Neural cell (in vitro differentiated cells): Measurements from ENCODE around the gene PARP3. TPM values are rescaled to one million over a fixed set of nuclear protein-coding genes. Genes with fewer than 3 reads are reported as not detected.

Experiments used
- H2AFZ ChIP-seq: fragments of 200-600, 300-800 bp; sonication (generic), shearing (Covaris generic); 2 replicates; pipeline ENCODE4 v1.6.0; 2014; ENCODE audit warnings: low read depth, mild to moderate bottlenecking, antibody characterized with exemption, low read length, moderate library complexity
- H3F3A ChIP-seq: fragments of 200-600 bp; shearing (Covaris generic); 2 replicates; pipeline ENCODE4 v1.6.1; 2016; ENCODE audit warnings: mild to moderate bottlenecking, moderate library complexity, mixed read lengths, antibody characterized with exemption, low read length; ENCODE audit not compliant: insufficient read depth, poor library complexity, severe bottlenecking
- H3K27ac ChIP-seq: fragments of 200-600, 300-800 bp; sonication (generic), shearing (Covaris generic); 2 replicates; pipeline ENCODE4 v1.5.1; 2014; ENCODE audit warnings: mild to moderate bottlenecking, low read length, moderate library complexity
- H3K27me3 ChIP-seq: fragments of 300-800, 200-600 bp; sonication (generic), shearing (Covaris generic); 2 replicates; pipeline ENCODE4 v1.6.0; 2014; ENCODE audit warnings: mild to moderate bottlenecking, low read depth, low read length, moderate library complexity; ENCODE audit not compliant: insufficient read depth
- H3K36me3 ChIP-seq: fragments of 300-800, 200-600 bp; sonication (generic), shearing (Covaris generic); 2 replicates; pipeline ENCODE4 v1.5.1; 2014; ENCODE audit warnings: mild to moderate bottlenecking, antibody characterized with exemption, low read length, moderate library complexity; ENCODE audit not compliant: insufficient read depth
- H3K4me2 ChIP-seq: fragments of 300-800, 200-600 bp; sonication (generic), shearing (Covaris generic); 2 replicates; pipeline ENCODE4 v1.6.0; 2014; ENCODE audit warnings: mild to moderate bottlenecking, low read length
- H3K4me3 ChIP-seq: fragments of 300-800, 200-600 bp; sonication (generic), shearing (Covaris generic); 2 replicates; pipeline ENCODE4 v1.5.1; 2014; ENCODE audit warnings: mild to moderate bottlenecking, low read length, moderate library complexity
- H3K79me2 ChIP-seq: fragments of 200-600 bp; shearing (Covaris generic); replicated peaks from 2 replicates; pipeline ENCODE4 v1.6.0; 2014; ENCODE audit warnings: mild to moderate bottlenecking, low read length, moderate library complexity; ENCODE audit not compliant: insufficient read depth
- H3K9ac ChIP-seq: fragments of 300-800, 200-600 bp; sonication (generic), shearing (Covaris generic); 2 replicates; pipeline ENCODE4 v1.6.1; 2016; ENCODE audit warnings: mild to moderate bottlenecking, low read length, mixed read lengths
- H3K9me2 ChIP-seq: fragments of 200-600 bp; shearing (Covaris generic); 2 replicates; pipeline ENCODE4 v1.6.1; 2016; ENCODE audit warnings: mild to moderate bottlenecking, low read length, mixed read lengths; ENCODE audit not compliant: insufficient read depth
- H3K9me3 ChIP-seq: fragments of 200-600, 300-800 bp; sonication (generic), shearing (Covaris generic); 2 replicates; pipeline ENCODE4 v1.6.1; 2016; ENCODE audit warnings: mild to moderate bottlenecking, mixed run types, low read length, moderate library complexity, mixed read lengths
- H4K20me1 ChIP-seq: fragments of 200-600 bp; shearing (Covaris generic); 2 replicates; pipeline ENCODE4 v1.6.1; 2016; ENCODE audit warnings: mild to moderate bottlenecking, mixed run types; ENCODE audit not compliant: insufficient read depth
- EP300 ChIP-seq: fragments of 450-650 bp; conservative IDR thresholded peaks from 2 replicates; pipeline ENCODE4 v1.6.1; 2014; ENCODE audit warnings: antibody characterized with exemption, mild to moderate bottlenecking, moderate library complexity; ENCODE audit not compliant: poor library complexity, severe bottlenecking
- EZH2 ChIP-seq: fragments of 200-600, 300-800 bp; shearing (Covaris generic), sonication (generic); IDR thresholded peaks from 2 replicates; pipeline ENCODE4 v1.6.1; 2014; ENCODE audit warnings: antibody characterized with exemption, low read length, borderline replicate concordance, mild to moderate bottlenecking; ENCODE audit not compliant: insufficient read depth, poor library complexity, severe bottlenecking
- MXI1 ChIP-seq: fragments of 450-650 bp; conservative IDR thresholded peaks from 2 replicates; pipeline ENCODE4 v1.6.1; 2014; ENCODE audit warnings: antibody characterized with exemption, mild to moderate bottlenecking; ENCODE audit not compliant: poor library complexity, severe bottlenecking
- POLR2AphosphoS5 ChIP-seq: IDR thresholded peaks from 2 replicates; pipeline ENCODE4 v1.6.1; 2012
- RAD21 ChIP-seq: fragments of 450-650 bp; conservative IDR thresholded peaks from 2 replicates; pipeline ENCODE4 v1.6.1; 2014; ENCODE audit warnings: antibody characterized with exemption, mild to moderate bottlenecking, moderate library complexity
- SMC3 ChIP-seq: fragments of 450-650 bp; conservative IDR thresholded peaks from 2 replicates; pipeline ENCODE4 v1.6.1; 2014; ENCODE audit warnings: antibody characterized with exemption, mild to moderate bottlenecking, moderate library complexity; ENCODE audit not compliant: poor library complexity
- TAF1 ChIP-seq: IDR thresholded peaks from 2 replicates; pipeline ENCODE4 v1.6.1; 2012; ENCODE audit warnings: low read depth
- polyA plus RNA-seq: library from polyadenylated mRNA; depleted of rRNA; stranded (reverse); fragments of >200 nt; gene quantifications from 2 replicates; pipeline ENCODE4 v1.2.3, GENCODE V29; 2014
- TF ChIP-seq, protein P1 (sequence below): IDR thresholded peaks from 2 replicates; pipeline ENCODE4 v1.6.1; 2012; ENCODE audit warnings: borderline replicate concordance
- TF ChIP-seq, protein P2 (sequence below): fragments of 450-650 bp; IDR thresholded peaks from 2 replicates; pipeline ENCODE4 v1.5.1; 2014; ENCODE audit warnings: antibody characterized with exemption, mild to moderate bottlenecking, moderate library complexity; ENCODE audit not compliant: poor library complexity, severe bottlenecking

PARP3 gene
- polyA plus RNA-seq, 1 donor from 2014 or later = 5.3 TPM

GRCh38 chr3:51916418-51916817 is 25.7 kb upstream of the PARP3 start:
- Histone ChIP-seq H3F3A (no peaks in the 10 kb centered on the region), H3K9me3 (no peaks in the 10 kb centered on the region), H3K79me2 (no peaks in the 10 kb centered on the region), H2AFZ (no peak overlapping the region), H4K20me1 (no peaks in the 10 kb centered on the region), H3K4me2 (no peak overlapping the region), H3K9ac (no peak overlapping the region), H3K9me2 (no peaks in the 10 kb centered on the region), H3K27ac (no peak overlapping the region), H3K36me3 (no peaks in the 10 kb centered on the region), H3K27me3 (no peaks in the 10 kb centered on the region), H3K4me3 (no peak overlapping the region)
- TF ChIP-seq TAF1 (no peak), POLR2AphosphoS5 (no peak), EZH2 (no peak), RAD21 (no peak), SMC3 (no peak), EP300 (no peak), MXI1 (no peak)
- TF ChIP-seq, protein P1, sequence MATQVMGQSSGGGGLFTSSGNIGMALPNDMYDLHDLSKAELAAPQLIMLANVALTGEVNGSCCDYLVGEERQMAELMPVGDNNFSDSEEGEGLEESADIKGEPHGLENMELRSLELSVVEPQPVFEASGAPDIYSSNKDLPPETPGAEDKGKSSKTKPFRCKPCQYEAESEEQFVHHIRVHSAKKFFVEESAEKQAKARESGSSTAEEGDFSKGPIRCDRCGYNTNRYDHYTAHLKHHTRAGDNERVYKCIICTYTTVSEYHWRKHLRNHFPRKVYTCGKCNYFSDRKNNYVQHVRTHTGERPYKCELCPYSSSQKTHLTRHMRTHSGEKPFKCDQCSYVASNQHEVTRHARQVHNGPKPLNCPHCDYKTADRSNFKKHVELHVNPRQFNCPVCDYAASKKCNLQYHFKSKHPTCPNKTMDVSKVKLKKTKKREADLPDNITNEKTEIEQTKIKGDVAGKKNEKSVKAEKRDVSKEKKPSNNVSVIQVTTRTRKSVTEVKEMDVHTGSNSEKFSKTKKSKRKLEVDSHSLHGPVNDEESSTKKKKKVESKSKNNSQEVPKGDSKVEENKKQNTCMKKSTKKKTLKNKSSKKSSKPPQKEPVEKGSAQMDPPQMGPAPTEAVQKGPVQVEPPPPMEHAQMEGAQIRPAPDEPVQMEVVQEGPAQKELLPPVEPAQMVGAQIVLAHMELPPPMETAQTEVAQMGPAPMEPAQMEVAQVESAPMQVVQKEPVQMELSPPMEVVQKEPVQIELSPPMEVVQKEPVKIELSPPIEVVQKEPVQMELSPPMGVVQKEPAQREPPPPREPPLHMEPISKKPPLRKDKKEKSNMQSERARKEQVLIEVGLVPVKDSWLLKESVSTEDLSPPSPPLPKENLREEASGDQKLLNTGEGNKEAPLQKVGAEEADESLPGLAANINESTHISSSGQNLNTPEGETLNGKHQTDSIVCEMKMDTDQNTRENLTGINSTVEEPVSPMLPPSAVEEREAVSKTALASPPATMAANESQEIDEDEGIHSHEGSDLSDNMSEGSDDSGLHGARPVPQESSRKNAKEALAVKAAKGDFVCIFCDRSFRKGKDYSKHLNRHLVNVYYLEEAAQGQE = no peak
- TF ChIP-seq, protein P2, sequence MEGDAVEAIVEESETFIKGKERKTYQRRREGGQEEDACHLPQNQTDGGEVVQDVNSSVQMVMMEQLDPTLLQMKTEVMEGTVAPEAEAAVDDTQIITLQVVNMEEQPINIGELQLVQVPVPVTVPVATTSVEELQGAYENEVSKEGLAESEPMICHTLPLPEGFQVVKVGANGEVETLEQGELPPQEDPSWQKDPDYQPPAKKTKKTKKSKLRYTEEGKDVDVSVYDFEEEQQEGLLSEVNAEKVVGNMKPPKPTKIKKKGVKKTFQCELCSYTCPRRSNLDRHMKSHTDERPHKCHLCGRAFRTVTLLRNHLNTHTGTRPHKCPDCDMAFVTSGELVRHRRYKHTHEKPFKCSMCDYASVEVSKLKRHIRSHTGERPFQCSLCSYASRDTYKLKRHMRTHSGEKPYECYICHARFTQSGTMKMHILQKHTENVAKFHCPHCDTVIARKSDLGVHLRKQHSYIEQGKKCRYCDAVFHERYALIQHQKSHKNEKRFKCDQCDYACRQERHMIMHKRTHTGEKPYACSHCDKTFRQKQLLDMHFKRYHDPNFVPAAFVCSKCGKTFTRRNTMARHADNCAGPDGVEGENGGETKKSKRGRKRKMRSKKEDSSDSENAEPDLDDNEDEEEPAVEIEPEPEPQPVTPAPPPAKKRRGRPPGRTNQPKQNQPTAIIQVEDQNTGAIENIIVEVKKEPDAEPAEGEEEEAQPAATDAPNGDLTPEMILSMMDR = no peak

GRCh38 chr3:51921081-51921578 is 21.0 kb upstream of the PARP3 start:
- Histone ChIP-seq H3K27me3 (no peaks in the 10 kb centered on the region), H3K9ac (no peak overlapping the region), H3K9me3 (no peaks in the 10 kb centered on the region), H3K4me2 (no peak overlapping the region), H4K20me1 (no peaks in the 10 kb centered on the region), H3K79me2 (no peaks in the 10 kb centered on the region), H3K4me3 (no peak overlapping the region), H3K27ac (no peak overlapping the region), H2AFZ (no peak overlapping the region), H3F3A (no peaks in the 10 kb centered on the region), H3K36me3 (no peaks in the 10 kb centered on the region), H3K9me2 (no peaks in the 10 kb centered on the region)
- TF ChIP-seq, protein P2 = no peak
- TF ChIP-seq EP300 (no peak), EZH2 (no peak), TAF1 (no peak), RAD21 (no peak), MXI1 (no peak), SMC3 (no peak), POLR2AphosphoS5 (no peak)
- TF ChIP-seq, protein P1 = no peak
